ENCODE data around the gene NDUFA13.

GRCh38 chr19:19505669-19506326, 10.2 kb upstream of the NDUFA13 start:
- TF ChIP-seq CTCF (IDR thresholded peaks at IDR 0.05; ENCODE audit: insufficient read depth, low read length, poor library complexity, severe bottlenecking): no peak
- TF ChIP-seq EZH2phosphoT487 (conservative IDR thresholded peaks at IDR 0.05; ENCODE audit: low read length): no peak
